HEK293 (cell line): ENCODE results near the gene PRKCQ.

Experiments used
- CTCF ChIA-PET: fragments of 350-600 bp; formaldehyde crosslinking; extraction: SDS; loops from one replicate; lab custom pipeline; 2021; ENCODE audit warnings: antibody characterized with exemption; lab: Yijun Ruan, JAX
- POLR2A ChIA-PET: fragments of 300-600 bp; formaldehyde crosslinking; extraction: SDS; loops from one replicate; lab custom pipeline; 2020; ENCODE audit warnings: antibody characterized with exemption, inconsistent platforms; lab: Yijun Ruan, JAX
- H3K27ac ChIP-seq: fragments of 200-500 bp; sonication (Bioruptor generic); 2 replicates; pipeline ENCODE4 v1.5.1; 2014; ENCODE audit warnings: low read depth, low read length, control low read depth, inconsistent platforms; ENCODE audit errors: extremely low read depth
- H3K36me3 ChIP-seq, 2 experiments: fragments of 200-500 bp in 1 of 2; sonication (Bioruptor generic) in 1 of 2; 1 replicate in 1 of 2; 2 replicates in 1 of 2; pipeline ENCODE4 v1.5.1; 2014 to 2017; ENCODE audit warnings: inconsistent platforms in 2 of 2, low read length in 2 of 2; ENCODE audit not compliant: control insufficient read depth in 2 of 2, insufficient read depth in 1 of 2
- H3K4me1 ChIP-seq: fragments of 200-500 bp; sonication (Bioruptor generic); 2 replicates; pipeline ENCODE4 v1.5.1; 2014; ENCODE audit warnings: mild to moderate bottlenecking, low read length, inconsistent platforms; ENCODE audit not compliant: control insufficient read depth, insufficient read depth
- H3K4me3 ChIP-seq: 2 replicates; pipeline ENCODE4 v1.5.1; 2011; ENCODE audit warnings: low read depth, mild to moderate bottlenecking, control low read depth, low read length, moderate library complexity
- H3K9me3 ChIP-seq: fragments of 200-500 bp; sonication (Bioruptor generic); 2 replicates; pipeline ENCODE4 v1.5.1; 2014; ENCODE audit warnings: low read depth, low read length, inconsistent platforms; ENCODE audit not compliant: control insufficient read depth, insufficient read depth
- BCL6B ChIP-seq: fragments of 450-650 bp; formaldehyde crosslinking; IDR thresholded peaks from 2 replicates; pipeline ENCODE4 v1.5.1; 2017; ENCODE audit warnings: missing biosample characterization, missing genetic modification characterization
- GLI2 ChIP-seq: fragments of 450-650 bp; formaldehyde crosslinking; IDR thresholded peaks from 2 replicates; pipeline ENCODE4; 2017; ENCODE audit warnings: missing biosample characterization, missing genetic modification characterization, low read depth, borderline replicate concordance
- HIC1 ChIP-seq: fragments of 450-650 bp; formaldehyde crosslinking; IDR thresholded peaks from 2 replicates; pipeline ENCODE4 v1.5.1; 2016; ENCODE audit warnings: missing biosample characterization, missing genetic modification characterization
- HOXC10 ChIP-seq: sonication (generic); formaldehyde crosslinking; IDR thresholded peaks from 2 replicates; pipeline ENCODE4 v1.8.1; 2023; ENCODE audit warnings: mild to moderate bottlenecking, missing genetic modification reagents
- MZF1 ChIP-seq: fragments of 450-650 bp; formaldehyde crosslinking; IDR thresholded peaks from 2 replicates; pipeline ENCODE4 v1.5.1; 2017; ENCODE audit warnings: missing biosample characterization, missing genetic modification characterization, borderline replicate concordance
- PRDM4 ChIP-seq: fragments of 450-650 bp; formaldehyde crosslinking; IDR thresholded peaks from 2 replicates; pipeline ENCODE4 v1.5.1; 2017; ENCODE audit warnings: missing biosample characterization, missing genetic modification characterization
- SCRT2 ChIP-seq: fragments of 450-650 bp; formaldehyde crosslinking; IDR thresholded peaks from 2 replicates; pipeline ENCODE4 v1.5.1; 2016; ENCODE audit warnings: missing biosample characterization, missing genetic modification characterization
- SP7 ChIP-seq: fragments of 450-650 bp; formaldehyde crosslinking; IDR thresholded peaks from 2 replicates; pipeline ENCODE4 v1.5.1; 2016; ENCODE audit warnings: missing biosample characterization, missing genetic modification characterization
- TCF7L2 ChIP-seq: IDR thresholded peaks from 2 replicates; pipeline ENCODE4 v1.6.1; 2011; ENCODE audit warnings: low read depth, mild to moderate bottlenecking, inconsistent platforms, low read length, moderate library complexity, borderline replicate concordance
- ZBTB20 ChIP-seq: fragments of 450-650 bp; formaldehyde crosslinking; IDR thresholded peaks from 2 replicates; pipeline ENCODE4 v1.5.1; 2016; ENCODE audit warnings: missing biosample characterization, missing genetic modification characterization
- ZIC2 ChIP-seq: fragments of 450-650 bp; formaldehyde crosslinking; IDR thresholded peaks from 2 replicates; pipeline ENCODE4 v1.5.1; 2016; ENCODE audit warnings: missing biosample characterization, missing genetic modification characterization
- ZNF112 ChIP-seq: fragments of 450-650 bp; formaldehyde crosslinking; IDR thresholded peaks from 2 replicates; pipeline ENCODE4 v1.5.0; 2017; ENCODE audit warnings: missing biosample characterization, missing genetic modification characterization
- ZNF175 ChIP-seq: fragments of 450-650 bp; formaldehyde crosslinking; IDR thresholded peaks from 2 replicates; pipeline ENCODE4 v1.5.1; 2016; ENCODE audit warnings: missing biosample characterization, missing genetic modification characterization
- ZNF274 ChIP-seq, 2 experiments: fragments of 200-500 bp in 1 of 2; fragments of 450-650 bp in 1 of 2; sonication (Bioruptor generic) in 1 of 2; formaldehyde crosslinking in 1 of 2; IDR thresholded peaks; 2 replicates each; pipeline versions ENCODE4 v1.5.1 to v1.6.1; 2014 to 2016; ENCODE audit warnings: borderline replicate concordance in 1 of 2, inconsistent platforms in 1 of 2, low read length in 1 of 2, missing biosample characterization in 1 of 2, missing genetic modification characterization in 1 of 2
- ZNF354C ChIP-seq: fragments of 450-650 bp; formaldehyde crosslinking; IDR thresholded peaks from 2 replicates; pipeline ENCODE4 v1.5.1; 2016; ENCODE audit warnings: missing biosample characterization, missing genetic modification characterization, low read depth, borderline replicate concordance
- ZNF404 ChIP-seq: fragments of 450-650 bp; formaldehyde crosslinking; IDR thresholded peaks from 2 replicates; pipeline ENCODE4 v1.5.1; 2017; ENCODE audit warnings: missing biosample characterization, missing genetic modification characterization
- ZNF416 ChIP-seq: fragments of 450-650 bp; formaldehyde crosslinking; IDR thresholded peaks from 2 replicates; pipeline ENCODE4 v1.5.1; 2016; ENCODE audit warnings: missing biosample characterization, missing genetic modification characterization
- ZSCAN4 ChIP-seq: fragments of 450-650 bp; formaldehyde crosslinking; IDR thresholded peaks from 2 replicates; pipeline ENCODE4 v1.5.1; 2017; ENCODE audit warnings: missing biosample characterization, missing genetic modification characterization

The PRKCQ gene

GRCh38 chr10:6431861-6432260 lies 148.2 kb downstream of the PRKCQ start (continued):
- TF ChIP-seq PRDM4 (tag by site-specific recombination), result peak; percentile 27; the same call in 1 of the 2 replicates
- TF ChIP-seq MZF1 (tag by site-specific recombination), result no peak
- 0 out of 2 replicates have a peak, but pooled peaks have one; percentile 19 for TF ChIP-seq TCF7L2
- peak; percentile 74 for TF ChIP-seq SCRT2 (tag by site-specific recombination)
- TF ChIP-seq SP7 (tag by site-specific recombination), result no peak
- no peak for TF ChIP-seq HOXC10 (CRISPR knock-in tag)
- TF ChIP-seq ZNF354C (tag by site-specific recombination), result no peak
- TF ChIP-seq BCL6B, result no peak
- no peak for TF ChIP-seq ZNF175 (tag by site-specific recombination)
- TF ChIP-seq ZNF416, result no peak
- no peak for TF ChIP-seq GLI2

GRCh38 chr10:6431186-6431585 lies 148.9 kb downstream of the PRKCQ start:
- ChIA-PET POLR2A (no interaction called here), CTCF (interaction anchor here (0.6 kb wide), 1 partner anchor 1520 kb away, joined by 3 read pairs; no protein-coding TSS in a partner anchor)
- H3K36me3 ChIP-seq, result no peaks in the 10 kb centered on the region

More at GRCh38 chr10:6431186-6431585, 148.9 kb downstream of the PRKCQ start:
- Histone ChIP-seq H3K4me1 (peaks cover 9% of the 10 kb centered on the region), H3K9me3 (no peaks in the 10 kb centered on the region), H3K27ac (no peak overlapping the region), H3K4me3 (no peak overlapping the region)
- TF ChIP-seq HIC1 (tag by site-specific recombination) (no peak), ZNF404 (tag by site-specific recombination) (no peak), ZSCAN4 (tag by site-specific recombination) (peak; percentile 70; the same call in 1 of the 2 replicates), ZBTB20 (tag by site-specific recombination) (no peak), ZNF112 (tag by site-specific recombination) (no peak), ZNF274 (IDR thresholded peaks at IDR 0.05; ENCODE audit: low read length) (no peak), ZNF274 (tag by site-specific recombination; IDR thresholded peaks at IDR 0.05; ENCODE audit: borderline replicate concordance) (no peak), ZIC2 (no peak)
- TF ChIP-seq, all 188 proteins: peak for 1
